Airway epithelial cell (primary cell): Measurements from ENCODE around the gene UNC13B. TPM values are rescaled to one million over a fixed set of nuclear protein-coding genes. Genes with fewer than 3 reads are reported as not detected.

Experiments
- total RNA-seq: library from RNA; depleted of rRNA; stranded (reverse); fragments of >200 nt; gene quantifications from 2 replicates; pipeline ENCODE4 v1.2.3, GENCODE V29; 2015

Gene UNC13B
- total RNA-seq: 10.9 and 14.9 TPM in 2 replicates

DNA sequence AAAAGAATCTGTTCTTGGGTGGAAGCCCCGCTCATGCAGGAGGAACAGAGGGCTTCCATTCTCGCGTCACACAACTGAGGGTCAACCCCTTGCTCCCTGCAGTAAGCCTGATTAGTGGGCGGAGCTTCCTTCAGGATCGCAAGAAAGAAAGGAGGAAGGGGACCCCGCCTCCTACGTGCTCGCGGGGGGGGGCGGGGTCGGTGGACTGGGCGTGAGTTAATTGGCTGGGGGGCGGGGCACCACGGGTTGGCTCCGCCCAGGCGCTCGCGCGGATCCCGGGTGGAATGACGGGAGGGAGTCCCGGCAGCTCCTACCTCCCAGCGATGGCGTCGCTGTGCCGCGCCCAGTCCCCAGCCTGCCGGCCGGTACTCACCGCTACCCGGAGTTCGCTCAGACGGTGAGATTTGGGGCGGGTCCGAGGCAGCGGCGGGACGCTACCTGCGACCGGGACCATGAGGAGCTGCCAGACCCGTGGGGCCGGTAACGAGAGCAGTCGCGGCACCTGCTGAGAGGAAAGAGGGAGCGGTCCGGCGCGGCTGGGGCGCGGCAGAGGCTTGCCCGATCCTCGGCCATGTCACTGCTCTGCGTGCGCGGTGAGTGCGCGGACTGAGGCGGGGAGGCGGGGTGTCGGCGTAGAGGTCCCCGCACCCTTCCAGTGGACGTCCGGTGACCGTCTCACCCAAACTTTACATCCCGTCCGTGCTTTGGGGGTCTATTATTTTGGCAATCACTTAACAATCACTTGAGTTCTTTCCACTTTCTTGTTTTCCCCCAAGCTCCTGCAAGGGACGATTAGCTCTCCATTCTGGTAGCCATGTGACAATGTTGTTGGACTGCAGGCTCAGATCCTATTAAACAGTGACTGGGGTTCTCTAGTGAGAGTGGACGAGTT lies at the start of gene UNC13B:
UNC13B (plus strand) TSS at position 297 of the 892 bp plus-strand sequence; CDS start at position 572, 275 bp downstream.

DNA sequence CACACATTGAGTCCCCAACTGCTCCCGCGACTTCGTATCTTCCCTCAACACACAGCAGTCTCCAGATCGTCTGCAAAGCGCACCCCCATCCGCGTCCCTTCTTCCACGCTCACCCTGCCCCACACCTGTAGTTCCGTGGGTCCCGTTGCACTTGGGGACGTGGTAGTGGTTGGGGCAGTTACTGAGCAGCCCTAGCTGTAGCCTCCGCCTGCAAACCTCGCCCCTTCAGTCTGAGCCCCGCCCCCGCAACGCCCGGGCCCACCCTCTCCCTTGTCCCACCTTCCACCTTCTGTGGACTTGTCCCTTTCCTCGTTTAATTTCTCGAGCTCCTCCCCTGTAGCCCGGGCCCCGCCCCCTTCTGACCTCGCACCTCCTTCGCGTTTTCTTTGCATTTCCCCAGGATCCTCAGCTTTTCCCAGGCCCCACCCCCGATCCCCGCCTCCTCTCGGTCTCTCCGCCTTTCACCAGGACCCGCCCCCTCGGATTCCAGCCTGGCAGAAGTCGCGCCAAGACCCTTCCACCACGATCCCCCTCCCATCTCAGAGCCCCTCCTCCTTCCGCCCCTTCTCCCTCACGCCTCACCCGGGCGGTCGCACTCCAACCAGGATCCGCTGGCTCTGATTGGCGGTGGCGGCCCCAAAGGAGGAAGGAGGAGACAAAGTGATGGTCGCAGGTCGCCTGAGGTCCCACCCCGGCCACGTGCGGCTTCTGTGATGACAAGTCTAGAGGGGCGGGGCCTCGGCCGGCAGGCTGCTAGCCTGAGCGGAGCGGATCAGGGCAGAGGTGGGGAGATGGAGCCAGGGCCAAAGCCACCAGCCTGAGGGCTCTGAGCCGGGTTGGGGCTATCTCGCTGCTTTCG lies 45.9 kb upstream of the UNC13B start, which contains the start of gene ATOSB:
ATOSB (minus strand) TSS at position 183 of the 859 bp plus-strand sequence. CDS start 7,588 bp downstream, outside the sequence.

Other genes starting within 250 kb of the UNC13B start
- gene PHF24, start 203.7 kb upstream of the UNC13B start, total RNA-seq: under 0.01 and 0.23 TPM in 2 replicates
- gene DNAJB5, start 172.3 kb upstream of the UNC13B start, total RNA-seq: 17.1 and 20.7 TPM in 2 replicates
- 272 and 305 TPM in 2 replicates for gene VCP, start 89.4 kb upstream of the UNC13B start, total RNA-seq
- 22.7 and 24.9 TPM in 2 replicates for gene FANCG, start 82.1 kb upstream of the UNC13B start, total RNA-seq
- 24.5 and 29.1 TPM in 2 replicates for gene PIGO, start 65.4 kb upstream of the UNC13B start, total RNA-seq
- 214 and 230 TPM in 2 replicates for gene STOML2, start 58.9 kb upstream of the UNC13B start, total RNA-seq
- gene ATOSB, start 46.1 kb upstream of the UNC13B start, total RNA-seq: 31.8 and 38.5 TPM in 2 replicates